ENCODE data around the gene STIP1. TPM values are rescaled to one million over a fixed set of nuclear protein-coding genes. Genes with fewer than 3 reads are reported as not detected.

STIP1 gene
- total and polyA plus RNA-seq, 8 donors = 124 to 209 (median 169) TPM

DNA sequence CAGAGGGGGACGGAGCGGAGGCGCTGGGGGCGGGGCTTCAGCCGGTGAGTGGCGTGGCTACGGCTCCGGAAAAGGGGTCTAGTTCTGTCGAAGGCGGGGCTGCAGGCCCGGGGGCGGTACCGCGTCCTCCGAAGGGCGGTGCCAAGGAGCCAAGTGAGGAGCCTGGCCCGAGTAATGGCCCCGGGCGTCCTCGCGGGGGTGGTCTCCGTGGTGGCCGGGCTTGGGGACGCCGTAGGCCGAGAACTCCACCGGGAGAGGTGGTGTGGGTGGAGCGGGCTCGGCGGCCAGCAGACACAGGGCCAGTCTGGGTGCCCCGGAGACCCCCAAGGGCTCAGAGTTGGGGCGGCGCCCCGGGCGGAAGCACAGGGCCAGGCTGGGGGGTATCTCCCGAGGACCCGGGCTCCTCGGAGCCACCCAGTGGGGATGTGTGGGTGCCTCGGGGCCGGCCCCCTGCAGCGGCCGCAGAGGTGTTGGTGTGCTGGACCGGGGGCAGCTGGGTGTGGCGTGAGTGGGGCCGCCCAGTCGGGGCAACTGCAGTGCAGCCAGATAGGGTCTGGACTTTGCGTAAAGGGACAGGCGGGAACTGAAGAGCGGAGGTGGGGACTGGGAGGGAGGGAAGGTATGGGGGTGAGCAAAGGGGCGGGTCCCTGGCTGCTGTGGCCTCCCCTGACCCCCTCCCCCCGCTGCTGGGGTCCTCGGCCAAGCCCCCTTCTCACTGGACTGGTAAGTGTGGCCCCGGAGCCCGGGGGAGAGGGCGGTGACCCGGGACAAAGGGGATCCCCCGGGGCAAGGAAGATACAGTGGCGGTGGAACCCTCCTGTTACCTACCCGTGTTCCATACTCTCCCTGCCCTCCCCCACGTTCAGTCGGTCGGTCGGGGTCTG is 55.8 kb downstream of the STIP1 start:
- ATAC-seq (peak; percentile 4), DNase-seq (peak in 1 of 4 donors; percentile 43)
- peaks cover 20 to 82% of the 10 kb centered on the region in 2 donors for H3K4me1 ChIP-seq
- H3K27me3 ChIP-seq = no peaks in the 10 kb centered on the region
- intact Hi-C loops (cut with DNase I) = no loop called here
- TF ChIP-seq, protein P1, sequence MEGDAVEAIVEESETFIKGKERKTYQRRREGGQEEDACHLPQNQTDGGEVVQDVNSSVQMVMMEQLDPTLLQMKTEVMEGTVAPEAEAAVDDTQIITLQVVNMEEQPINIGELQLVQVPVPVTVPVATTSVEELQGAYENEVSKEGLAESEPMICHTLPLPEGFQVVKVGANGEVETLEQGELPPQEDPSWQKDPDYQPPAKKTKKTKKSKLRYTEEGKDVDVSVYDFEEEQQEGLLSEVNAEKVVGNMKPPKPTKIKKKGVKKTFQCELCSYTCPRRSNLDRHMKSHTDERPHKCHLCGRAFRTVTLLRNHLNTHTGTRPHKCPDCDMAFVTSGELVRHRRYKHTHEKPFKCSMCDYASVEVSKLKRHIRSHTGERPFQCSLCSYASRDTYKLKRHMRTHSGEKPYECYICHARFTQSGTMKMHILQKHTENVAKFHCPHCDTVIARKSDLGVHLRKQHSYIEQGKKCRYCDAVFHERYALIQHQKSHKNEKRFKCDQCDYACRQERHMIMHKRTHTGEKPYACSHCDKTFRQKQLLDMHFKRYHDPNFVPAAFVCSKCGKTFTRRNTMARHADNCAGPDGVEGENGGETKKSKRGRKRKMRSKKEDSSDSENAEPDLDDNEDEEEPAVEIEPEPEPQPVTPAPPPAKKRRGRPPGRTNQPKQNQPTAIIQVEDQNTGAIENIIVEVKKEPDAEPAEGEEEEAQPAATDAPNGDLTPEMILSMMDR (IDR thresholded peaks at IDR 0.05) = no peak
- peak overlapping the region; percentile 79 to 82 for H3K4me3 ChIP-seq
- H3K36me3 ChIP-seq = peaks cover 0 to 34% of the 10 kb centered on the region in 2 donors
- no peaks in the 10 kb centered on the region for H3K9me3 ChIP-seq
- peak overlapping the region; percentile 82 to 98 for H3K27ac ChIP-seq

DNA sequence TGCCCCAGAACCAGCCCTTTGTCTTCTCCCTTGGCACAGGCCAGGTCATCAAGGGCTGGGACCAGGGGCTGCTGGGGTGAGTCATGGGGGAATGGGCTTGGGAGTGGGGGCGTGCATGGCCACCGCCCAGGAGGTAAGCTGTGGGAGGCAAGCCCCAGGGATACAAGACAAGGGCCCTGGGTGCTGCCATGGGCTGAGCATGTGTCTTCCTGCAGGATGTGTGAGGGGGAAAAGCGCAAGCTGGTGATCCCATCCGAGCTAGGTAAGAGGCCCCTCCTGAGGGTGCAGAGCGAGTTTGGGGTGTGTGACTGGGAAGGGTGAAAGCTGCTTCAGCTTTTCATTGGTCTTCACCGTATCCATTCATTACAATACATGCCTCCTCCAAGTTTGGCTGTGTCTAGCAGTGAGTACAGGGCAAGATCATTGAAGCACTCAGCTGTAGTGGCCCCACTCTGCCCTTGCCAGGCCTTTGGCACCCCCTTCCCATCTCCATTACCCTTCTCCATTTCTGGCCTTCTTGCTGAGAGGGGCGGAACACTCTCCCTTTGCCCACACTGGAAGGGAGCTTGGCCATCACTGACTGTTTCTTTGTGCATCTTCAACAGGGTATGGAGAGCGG is 57.4 kb downstream of the STIP1 start:
- Histone ChIP-seq H3K36me3 (peaks cover 0 to 27% of the 10 kb centered on the region in 2 donors), H3K4me1 (peaks cover 14 to 78% of the 10 kb centered on the region in 2 donors), H3K4me3 (peak overlapping the region in 1 of 2 donors; percentile 82), H3K9me3 (no peaks in the 10 kb centered on the region), H3K27ac (no peak overlapping the region), H3K27me3 (no peaks in the 10 kb centered on the region)
- DNase-seq (peak in 1 of 4 donors; percentile 49), ATAC-seq (no peak)
- intact Hi-C loops (cut with DNase I) = no loop called here
- TF ChIP-seq, protein P1 (IDR thresholded peaks at IDR 0.05) = no peak

DNA sequence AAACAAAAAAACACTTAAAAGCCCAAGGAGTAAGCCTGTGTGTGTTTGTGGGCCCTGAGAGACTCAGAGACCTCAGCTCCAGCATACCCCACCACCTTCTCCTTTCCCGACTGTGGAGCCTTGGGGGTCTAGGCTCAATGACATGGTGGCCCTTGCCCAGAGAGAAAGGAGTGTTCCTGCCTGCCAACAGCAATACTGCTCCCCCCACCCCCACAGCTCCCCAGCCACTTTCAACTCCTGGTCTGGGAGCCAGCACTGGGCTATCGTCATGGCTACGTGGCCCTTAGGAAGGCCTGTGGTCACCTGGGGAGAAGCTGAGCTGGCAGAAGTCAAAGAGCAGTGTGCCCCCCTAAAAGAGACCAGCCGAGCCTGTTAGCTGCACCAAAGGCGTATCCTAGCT is 58.1 kb downstream of the STIP1 start:
- H3K4me3 ChIP-seq = no peak overlapping the region
- TF ChIP-seq, protein P1 (IDR thresholded peaks at IDR 0.05) = no peak
- H3K9me3 ChIP-seq = no peaks in the 10 kb centered on the region
- no peak overlapping the region for H3K27ac ChIP-seq
- peaks cover 0 to 20% of the 10 kb centered on the region in 2 donors for H3K36me3 ChIP-seq
- H3K4me1 ChIP-seq = peaks cover 14 to 71% of the 10 kb centered on the region in 2 donors
- DNase-seq (no peak), ATAC-seq (no peak)
- intact Hi-C loops (cut with DNase I) = no loop called here
- H3K27me3 ChIP-seq = no peaks in the 10 kb centered on the region

DNA sequence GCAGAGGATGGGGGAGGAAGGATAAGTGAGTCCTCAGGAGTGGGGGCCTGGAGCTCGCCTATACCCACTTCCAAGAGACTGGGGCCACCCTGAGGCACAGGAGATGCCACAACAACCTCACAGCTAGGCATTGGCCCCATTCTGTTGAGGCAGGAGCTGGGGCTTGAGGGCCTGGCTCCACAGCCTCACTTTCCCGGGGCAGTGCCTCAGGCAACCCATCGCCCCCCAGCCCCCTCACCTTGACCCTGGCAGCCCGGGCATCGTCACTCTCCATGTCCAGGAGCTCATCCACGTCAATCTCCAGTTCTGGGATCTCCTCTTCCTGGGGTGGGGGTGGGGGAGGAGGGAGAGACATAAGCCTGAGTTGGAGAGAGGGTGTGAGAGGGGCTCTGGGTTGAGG is 59.0 kb downstream of the STIP1 start:
- Histone ChIP-seq H3K4me3 (peak overlapping the region in 1 of 2 donors; percentile 77), H3K9me3 (no peaks in the 10 kb centered on the region), H3K27ac (peak overlapping the region; percentile 68 to 71), H3K27me3 (no peaks in the 10 kb centered on the region), H3K36me3 (peaks cover 0 to 20% of the 10 kb centered on the region in 2 donors), H3K4me1 (peaks cover 14 to 62% of the 10 kb centered on the region in 2 donors)
- ATAC-seq = no peak
- TF ChIP-seq, protein P1 (IDR thresholded peaks at IDR 0.05) = no peak
- intact Hi-C loops (cut with DNase I) = no loop called here
- peak in 1 of 4 donors; percentile 57 for DNase-seq

DNA sequence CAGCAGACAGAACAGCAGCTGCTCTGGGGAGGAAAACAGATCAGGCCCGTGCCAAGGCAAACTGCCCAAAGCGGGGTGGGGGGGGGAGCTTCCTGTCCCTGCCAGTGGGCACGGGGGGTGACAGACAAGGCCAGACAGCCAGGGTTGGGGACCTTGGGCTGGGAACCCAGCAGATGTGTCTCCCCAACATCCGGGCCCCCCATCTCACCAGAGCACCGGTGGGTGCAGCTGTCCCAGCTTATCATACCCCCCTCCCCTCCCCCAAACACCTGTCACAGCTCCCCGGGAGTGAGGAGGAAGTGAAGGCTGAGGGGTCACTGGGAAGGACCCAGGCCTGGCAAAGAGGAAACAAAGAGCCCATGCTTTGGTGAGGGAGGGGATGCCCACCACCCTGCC is 59.4 kb downstream of the STIP1 start:
- Histone ChIP-seq H3K4me1 (peaks cover 14 to 58% of the 10 kb centered on the region in 2 donors), H3K27ac (peak overlapping the region; percentile 68 to 71), H3K9me3 (no peaks in the 10 kb centered on the region), H3K36me3 (peaks cover 0 to 20% of the 10 kb centered on the region in 2 donors), H3K27me3 (no peaks in the 10 kb centered on the region), H3K4me3 (peak overlapping the region; percentile 72 to 77)
- TF ChIP-seq, protein P1 (IDR thresholded peaks at IDR 0.05) = no peak
- DNase-seq = peak in 1 of 4 donors; percentile 80
- ATAC-seq = no peak
- intact Hi-C loops (cut with DNase I) = no loop called here

All from left lung (tissue), 10 donors.